SK-N-MC (cell line): ENCODE measurements around the gene CKLF.

Experiments used
- DNase-seq: peaks from one replicate; pipeline ENCODE4 v3.0.0-alpha.2; 2011; ENCODE audit warnings: low read depth, low spot score
- H3K27ac ChIP-seq: fragments of 200-600 bp; sonication (generic); 2 replicates; pipeline ENCODE4 v1.5.1; 2016; ENCODE audit warnings: mixed run types
- H3K36me3 ChIP-seq: fragments of 200-600 bp; sonication (generic); 2 replicates; pipeline ENCODE4 v1.6.1; 2017; ENCODE audit warnings: antibody characterized with exemption, low read length, mixed read lengths; ENCODE audit not compliant: insufficient read depth
- H3K4me3 ChIP-seq: fragments of 200-600 bp; sonication (generic); 2 replicates; pipeline ENCODE4 v1.5.1; 2016
- H3K9ac ChIP-seq: fragments of 200-600 bp; sonication (generic); 2 replicates; pipeline ENCODE4 v1.8.0; 2017; ENCODE audit warnings: mixed run types, mixed read lengths; ENCODE audit not compliant: insufficient read length
- H3K9me3 ChIP-seq: fragments of 200-600 bp; sonication (generic); 2 replicates; pipeline ENCODE4 v1.6.1; 2017; ENCODE audit warnings: low read depth, mild to moderate bottlenecking, antibody characterized with exemption, low read length, moderate library complexity, mixed read lengths
- EZH2 ChIP-seq: fragments of 200-600 bp; sonication (generic); IDR thresholded peaks from one replicate; pipeline ENCODE4 v1.6.1; 2017; ENCODE audit warnings: antibody characterized with exemption
- FOXP2 ChIP-seq: optimal IDR thresholded peaks from 2 replicates; pipeline ENCODE3; 2011; ENCODE audit warnings: mild to moderate bottlenecking, moderate library complexity; ENCODE audit not compliant: insufficient read depth; ENCODE audit errors: extremely low read length, control extremely low read depth
- POLR2AphosphoS5 ChIP-seq: IDR thresholded peaks from 2 replicates; pipeline ENCODE4 v1.6.1; 2012; ENCODE audit warnings: mild to moderate bottlenecking, low read depth, low read length, borderline replicate concordance

The CKLF gene

GRCh38 chr16:66568355-66568754 lies 16.0 kb downstream of the CKLF start:
- no peak overlapping the region for H3K9ac ChIP-seq
- DNase-seq = no peak
- no peak overlapping the region for H3K4me3 ChIP-seq
- TF ChIP-seq POLR2AphosphoS5 (no peak), EZH2 (no peak), FOXP2 (no peak)
- no peaks in the 10 kb centered on the region for H3K9me3 ChIP-seq
- H3K36me3 ChIP-seq = no peaks in the 10 kb centered on the region; the same call in 1 of the 2 replicates
- no peak overlapping the region for H3K27ac ChIP-seq

- no peak for DNase-seq
- Histone ChIP-seq H3K9ac (no peak overlapping the region), H3K4me3 (no peak overlapping the region), H3K36me3 (no peaks in the 10 kb centered on the region; the same call in 1 of the 2 replicates), H3K9me3 (no peaks in the 10 kb centered on the region), H3K27ac (no peak overlapping the region)
- TF ChIP-seq EZH2 (no peak), POLR2AphosphoS5 (no peak), FOXP2 (no peak)
Observed at GRCh38 chr16:66569131-66569530, 16.8 kb downstream of the CKLF start.

- no peak overlapping the region for H3K27ac ChIP-seq
- TF ChIP-seq FOXP2 (no peak), EZH2 (no peak), POLR2AphosphoS5 (no peak)
- DNase-seq = no peak
- no peak overlapping the region for H3K4me3 ChIP-seq
- H3K9me3 ChIP-seq = no peaks in the 10 kb centered on the region
- no peaks in the 10 kb centered on the region; the same call in 1 of the 2 replicates for H3K36me3 ChIP-seq
- H3K9ac ChIP-seq = no peak overlapping the region
Observed at GRCh38 chr16:66569827-66570405, 17.5 kb downstream of the CKLF start.

DNA sequence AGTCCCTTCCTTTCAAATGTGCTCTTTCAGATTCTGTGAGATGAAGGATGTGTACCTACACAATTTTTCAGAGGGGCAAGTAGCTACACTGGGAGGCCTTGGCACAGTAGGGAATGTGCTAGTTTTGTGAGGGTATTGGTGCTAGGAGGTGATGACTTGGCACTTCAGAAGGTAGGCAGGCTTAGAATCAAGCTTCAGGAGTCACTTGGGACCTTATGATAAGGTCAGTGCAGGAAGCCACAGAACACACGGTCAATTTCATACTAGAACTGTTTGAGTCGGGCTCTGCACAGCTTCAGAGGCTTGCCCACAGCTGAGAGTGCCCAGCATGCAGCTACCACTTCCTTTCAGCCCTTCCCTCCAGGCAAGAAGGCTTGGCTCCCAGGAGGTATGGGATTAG lies 20.0 kb downstream of the CKLF start:
- Histone ChIP-seq H3K9me3 (no peaks in the 10 kb centered on the region), H3K9ac (no peak overlapping the region), H3K4me3 (no peak overlapping the region), H3K27ac (no peak overlapping the region), H3K36me3 (no peaks in the 10 kb centered on the region)
- DNase-seq = no peak
- TF ChIP-seq FOXP2 (no peak), EZH2 (no peak), POLR2AphosphoS5 (no peak)

- Histone ChIP-seq H3K9me3 (no peaks in the 10 kb centered on the region), H3K9ac (no peak overlapping the region), H3K4me3 (no peak overlapping the region), H3K27ac (no peak overlapping the region), H3K36me3 (no peaks in the 10 kb centered on the region)
- TF ChIP-seq EZH2 (no peak), FOXP2 (no peak), POLR2AphosphoS5 (no peak)
- DNase-seq = no peak
Observed at GRCh38 chr16:66574081-66574480, 21.7 kb downstream of the CKLF start.

DNA sequence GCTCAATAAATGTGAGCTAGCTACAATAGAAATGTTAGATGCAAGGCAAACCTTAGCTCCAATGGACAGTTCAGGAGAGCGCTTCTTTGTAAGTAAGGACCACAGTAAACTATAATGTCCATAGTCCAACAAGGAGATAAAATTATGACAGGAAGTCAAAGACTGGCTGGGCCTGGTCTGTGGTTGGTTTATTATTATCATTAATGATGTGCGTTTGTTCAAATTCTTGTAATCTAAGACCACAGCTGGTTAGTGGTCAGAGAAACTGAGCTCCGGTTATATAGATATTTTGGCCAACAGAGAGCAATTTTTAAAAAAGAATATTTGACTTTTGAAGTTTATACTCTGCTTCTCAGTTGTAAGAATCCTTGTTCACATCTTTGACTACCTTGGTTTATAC lies 22.2 kb downstream of the CKLF start:
- Histone ChIP-seq H3K9ac (no peak overlapping the region), H3K9me3 (no peaks in the 10 kb centered on the region), H3K4me3 (no peak overlapping the region), H3K27ac (no peak overlapping the region), H3K36me3 (no peaks in the 10 kb centered on the region)
- no peak for DNase-seq
- no peak for TF ChIP-seq EZH2
- no peak for TF ChIP-seq FOXP2
- TF ChIP-seq POLR2AphosphoS5 = no peak

DNA sequence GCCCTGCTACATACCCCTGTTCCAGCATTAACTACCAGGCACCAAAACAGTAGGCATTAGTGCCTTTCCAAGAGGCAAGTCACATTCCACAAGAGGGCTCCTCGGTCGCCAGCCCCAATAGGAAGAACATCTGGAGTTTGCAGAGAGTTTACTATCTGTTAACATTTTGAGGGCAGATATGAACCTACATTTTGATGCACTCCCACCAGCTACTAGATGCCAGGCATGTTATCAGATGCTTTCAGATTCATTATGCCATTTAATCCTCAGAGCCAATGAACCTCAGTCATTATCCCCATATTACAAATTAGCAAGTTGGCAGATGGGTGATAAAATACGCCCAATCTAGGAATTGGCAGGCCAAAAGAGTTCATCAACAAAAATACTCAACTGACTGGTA lies 22.7 kb downstream of the CKLF start:
- Histone ChIP-seq H3K9ac (no peak overlapping the region), H3K4me3 (no peak overlapping the region), H3K36me3 (no peaks in the 10 kb centered on the region), H3K9me3 (no peaks in the 10 kb centered on the region), H3K27ac (no peak overlapping the region)
- TF ChIP-seq EZH2 (no peak), POLR2AphosphoS5 (no peak), FOXP2 (no peak)
- no peak for DNase-seq

DNA sequence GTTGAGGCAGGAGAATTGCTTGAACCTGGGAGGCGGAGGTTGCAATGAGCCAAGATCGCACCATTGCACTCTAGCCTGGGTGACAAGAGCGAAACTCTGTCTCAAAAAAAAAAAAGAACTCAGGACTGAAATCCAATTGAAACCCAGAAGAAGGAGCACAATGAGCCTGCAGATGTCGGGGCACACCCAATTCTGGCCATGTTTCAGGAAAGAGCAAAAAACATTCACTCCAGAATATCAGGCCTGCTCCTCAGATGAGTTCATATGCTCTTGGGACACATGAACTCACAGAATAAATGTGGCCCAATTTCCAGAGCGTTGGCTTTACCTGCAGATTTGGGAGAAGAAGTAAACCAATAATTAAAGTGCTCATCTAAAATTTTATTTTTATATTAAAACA lies 23.9 kb downstream of the CKLF start:
- TF ChIP-seq EZH2 (no peak), POLR2AphosphoS5 (no peak), FOXP2 (no peak)

GRCh38 chr16:66578651-66579531 lies 26.5 kb downstream of the CKLF start, which contains the start of gene CMTM2:
CMTM2 (plus strand) TSS chr16:66579463; CDS start chr16:66579608, 145 bp downstream.
- H3K4me3 ChIP-seq = no peak within 1 kb of the TSS
- H3K27ac ChIP-seq = no peak within 1 kb of the TSS
- no peaks in the 10 kb centered on the region for H3K9me3 ChIP-seq
- DNase-seq = no peak
- TF ChIP-seq FOXP2 = no peak
- no peak within 1 kb of the TSS for H3K9ac ChIP-seq
- no peaks in the 10 kb centered on the region for H3K36me3 ChIP-seq

More for the DNA sequence above, 23.9 kb downstream of the CKLF start:
- no peak overlapping the region for H3K4me3 ChIP-seq
- no peak for DNase-seq
- H3K9ac ChIP-seq = no peak overlapping the region
- H3K9me3 ChIP-seq = no peaks in the 10 kb centered on the region
- H3K27ac ChIP-seq = no peak overlapping the region
- H3K36me3 ChIP-seq = no peaks in the 10 kb centered on the region
